ENCODE data around the gene CCL7.

DNA sequence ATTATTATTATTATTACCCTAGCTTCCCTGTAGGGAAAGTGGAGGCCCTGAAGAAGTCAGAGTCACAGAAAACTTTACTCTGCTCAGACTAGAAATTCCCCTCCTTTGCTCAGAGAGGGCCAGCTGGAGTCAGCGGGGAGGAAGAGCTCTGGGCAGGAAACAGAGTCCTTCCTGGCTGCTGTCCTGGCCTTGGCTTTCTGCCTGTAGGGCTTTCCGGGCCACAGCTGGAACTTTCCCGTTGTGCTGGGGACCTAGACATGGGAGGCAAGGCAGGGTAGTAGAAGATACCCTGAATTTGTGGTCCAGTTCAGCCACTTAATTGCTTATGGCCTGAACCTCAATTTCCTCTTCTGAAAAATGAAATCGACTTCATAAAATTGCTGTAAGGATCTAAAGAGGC lies 29.0 kb upstream of the CCL7 start:
- no peak for TF ChIP-seq EZH2 (IDR thresholded peaks at IDR 0.05; ENCODE audit: borderline replicate concordance, low read length)
- TF ChIP-seq, protein P1, sequence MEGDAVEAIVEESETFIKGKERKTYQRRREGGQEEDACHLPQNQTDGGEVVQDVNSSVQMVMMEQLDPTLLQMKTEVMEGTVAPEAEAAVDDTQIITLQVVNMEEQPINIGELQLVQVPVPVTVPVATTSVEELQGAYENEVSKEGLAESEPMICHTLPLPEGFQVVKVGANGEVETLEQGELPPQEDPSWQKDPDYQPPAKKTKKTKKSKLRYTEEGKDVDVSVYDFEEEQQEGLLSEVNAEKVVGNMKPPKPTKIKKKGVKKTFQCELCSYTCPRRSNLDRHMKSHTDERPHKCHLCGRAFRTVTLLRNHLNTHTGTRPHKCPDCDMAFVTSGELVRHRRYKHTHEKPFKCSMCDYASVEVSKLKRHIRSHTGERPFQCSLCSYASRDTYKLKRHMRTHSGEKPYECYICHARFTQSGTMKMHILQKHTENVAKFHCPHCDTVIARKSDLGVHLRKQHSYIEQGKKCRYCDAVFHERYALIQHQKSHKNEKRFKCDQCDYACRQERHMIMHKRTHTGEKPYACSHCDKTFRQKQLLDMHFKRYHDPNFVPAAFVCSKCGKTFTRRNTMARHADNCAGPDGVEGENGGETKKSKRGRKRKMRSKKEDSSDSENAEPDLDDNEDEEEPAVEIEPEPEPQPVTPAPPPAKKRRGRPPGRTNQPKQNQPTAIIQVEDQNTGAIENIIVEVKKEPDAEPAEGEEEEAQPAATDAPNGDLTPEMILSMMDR (IDR thresholded peaks at IDR 0.05; ENCODE audit: low read length), result no peak
